H1 (cell line): ENCODE data around the gene SRRM4. TPM values are rescaled to one million over a fixed set of nuclear protein-coding genes. Genes with fewer than 3 reads are reported as not detected.
A peak's percentile ranks its signal among the peaks of the same experiment; 100 is the strongest.
"Not testable (repeated sequence)": the region's sequence is repeated elsewhere in the genome, so short reads cannot be mapped to it uniquely, and the experiment has no call there.

Source experiments
- CTCF ChIA-PET: fragments of 300-600 bp; sonication (Branson Sonifier 250); formaldehyde crosslinking; loops from one replicate; lab custom pipeline; 2021; ENCODE audit not compliant: partially characterized antibody; lab: Charles Lee
- POLR2A ChIA-PET: fragments of 300-600 bp; sonication (Branson Sonifier 250); formaldehyde crosslinking; loops from one replicate; lab custom pipeline; 2021; ENCODE audit warnings: inconsistent platforms; ENCODE audit not compliant: partially characterized antibody; lab: Charles Lee
- DNase-seq, 2 experiments: peaks; one replicate each; pipeline versions ENCODE4 v3.0.0 to v3.0.0-alpha.2; 2010 to 2022; ENCODE audit warnings: low spot score in 2 of 2, low read depth in 1 of 2, mixed read lengths in 1 of 2
- FAIRE-seq: peaks from 2 replicates; lab custom pipeline; 2011; peaks lifted over from hg19 to GRCh38; lab: Jason Lieb, UNC
- H2AFZ ChIP-seq: 2 replicates; pipeline ENCODE4 v1.8.1; 2012; ENCODE audit warnings: low read length, inconsistent platforms
- H2AK5ac ChIP-seq: 2 replicates; pipeline ENCODE4 v1.6.1; 2013; ENCODE audit warnings: low read depth, low read length
- H2BK120ac ChIP-seq: replicated peaks from 2 replicates; pipeline ENCODE3; 2013; ENCODE audit warnings: low read depth, low read length, inconsistent platforms
- H2BK12ac ChIP-seq: 2 replicates; pipeline ENCODE4 v1.6.1; 2013; ENCODE audit warnings: low read depth, low read length
- H2BK15ac ChIP-seq: 2 replicates; pipeline ENCODE4 v1.6.1; 2013; ENCODE audit warnings: low read length
- H2BK20ac ChIP-seq: 2 replicates; pipeline ENCODE4 v1.6.1; 2013; ENCODE audit warnings: low read length
- H2BK5ac ChIP-seq: 2 replicates; pipeline ENCODE4 v1.6.1; 2013; ENCODE audit warnings: low read depth, low read length
- H3K14ac ChIP-seq: 2 replicates; pipeline ENCODE4 v1.6.1; 2013; ENCODE audit warnings: inconsistent platforms; ENCODE audit not compliant: insufficient read length
- H3K18ac ChIP-seq: 2 replicates; pipeline ENCODE4 v1.6.1; 2013; ENCODE audit warnings: low read length; ENCODE audit errors: extremely low read depth
- H3K23ac ChIP-seq: 2 replicates; pipeline ENCODE4 v1.6.1; 2013; ENCODE audit warnings: inconsistent platforms; ENCODE audit not compliant: insufficient read length
- H3K23me2 ChIP-seq: 2 replicates; pipeline ENCODE4 v1.6.1; 2013; ENCODE audit warnings: low read depth, low read length
- H3K27ac ChIP-seq: 2 replicates; pipeline ENCODE4 v1.6.1; 2011; ENCODE audit warnings: low read depth, low read length, inconsistent platforms
- H3K27me3 ChIP-seq, 4 experiments: replicated peaks in 1 of 4; 1 replicate in 1 of 4; 2 replicates in 3 of 4; pipeline versions ENCODE4 v1.6.1 to v1.8.1; 2011 to 2013; ENCODE audit warnings: low read length in 3 of 4, mild to moderate bottlenecking in 3 of 4, inconsistent platforms in 2 of 4, mixed read lengths in 2 of 4, moderate library complexity in 1 of 4; ENCODE audit not compliant: control insufficient read depth in 3 of 4, insufficient read depth in 3 of 4; ENCODE audit errors: extremely low read depth in 1 of 4
- H3K36me3 ChIP-seq, 4 experiments: 2 replicates each; pipeline versions ENCODE4 v1.6.1 to v1.8.1; 2011 to 2013; ENCODE audit warnings: mild to moderate bottlenecking in 4 of 4, low read length in 3 of 4, moderate library complexity in 2 of 4, control low read depth in 1 of 4, inconsistent platforms in 1 of 4; ENCODE audit not compliant: insufficient read depth in 4 of 4, control insufficient read depth in 2 of 4
- H3K4ac ChIP-seq: replicated peaks from 2 replicates; pipeline ENCODE3; 2013; ENCODE audit warnings: low read length, low read depth, mixed read lengths, inconsistent platforms; ENCODE audit not compliant: insufficient read length
- H3K4me1 ChIP-seq, 4 experiments: replicated peaks in 1 of 4; 1 replicate in 1 of 4; 2 replicates in 3 of 4; pipeline versions ENCODE4 v1.6.1 to v1.8.1; 2011 to 2013; ENCODE audit warnings: low read length in 3 of 4, inconsistent platforms in 2 of 4, mixed read lengths in 1 of 4; ENCODE audit not compliant: insufficient read depth in 4 of 4, control insufficient read depth in 3 of 4
- H3K4me2 ChIP-seq, 2 experiments: 2 replicates each; pipeline versions ENCODE4 v1.6.1 to v1.8.1; 2011 to 2013; ENCODE audit warnings: low read depth in 2 of 2, low read length in 2 of 2, control low read depth in 1 of 2, inconsistent platforms in 1 of 2, mild to moderate bottlenecking in 1 of 2; ENCODE audit not compliant: insufficient read depth in 1 of 2
- H3K4me3 ChIP-seq, 4 experiments: fragments of 200-600, 300-600 bp in 1 of 4; sonication (generic), shearing (Covaris generic), sonication (Bioruptor Twin) in 1 of 4; 2 replicates each; pipeline versions ENCODE4 v1.5.1 to v1.8.1; 2011 to 2016; ENCODE audit warnings: low read length in 4 of 4, low read depth in 3 of 4, control low read depth in 2 of 4, inconsistent platforms in 2 of 4, mild to moderate bottlenecking in 2 of 4, mixed read lengths in 1 of 4, moderate library complexity in 1 of 4; ENCODE audit not compliant: insufficient read depth in 2 of 4; ENCODE audit errors: extremely low read depth in 1 of 4
- H3K56ac ChIP-seq: replicated peaks from 2 replicates; pipeline ENCODE3; 2013; ENCODE audit warnings: low read depth, mild to moderate bottlenecking, mixed read lengths, low read length, inconsistent platforms; ENCODE audit not compliant: insufficient read length
- H3K79me1 ChIP-seq: 2 replicates; pipeline ENCODE4 v1.6.1; 2013; ENCODE audit warnings: low read depth, low read length, control low read depth
- H3K79me2 ChIP-seq, 2 experiments: 2 replicates each; pipeline versions ENCODE4 v1.6.1 to v1.8.1; 2012 to 2013; ENCODE audit warnings: low read length in 2 of 2, mild to moderate bottlenecking in 2 of 2, inconsistent platforms in 1 of 2; ENCODE audit not compliant: insufficient read depth in 2 of 2, control insufficient read depth in 1 of 2
- H3K9ac ChIP-seq, 4 experiments: replicated peaks in 1 of 4; 1 replicate in 1 of 4; 2 replicates in 3 of 4; pipeline versions ENCODE4 v1.6.1 to v1.8.1; 2011 to 2013; ENCODE audit warnings: low read depth in 3 of 4, low read length in 3 of 4, control low read depth in 2 of 4, mild to moderate bottlenecking in 2 of 4, moderate library complexity in 2 of 4, inconsistent platforms in 1 of 4; ENCODE audit errors: extremely low read depth in 1 of 4
- H3K9me3 ChIP-seq, 2 experiments: 2 replicates each; pipeline versions ENCODE4 v1.6.1 to v1.8.1; 2012 to 2013; ENCODE audit warnings: mild to moderate bottlenecking in 2 of 2, moderate library complexity in 2 of 2, control low read depth in 1 of 2, inconsistent platforms in 1 of 2, low read depth in 1 of 2, low read length in 1 of 2, mixed read lengths in 1 of 2; ENCODE audit not compliant: insufficient read depth in 2 of 2
- H4K20me1 ChIP-seq, 2 experiments: replicated peaks in 1 of 2; 2 replicates each; pipeline versions ENCODE3 to v1.8.1; 2011 to 2013; ENCODE audit warnings: inconsistent platforms in 2 of 2, low read length in 2 of 2, mild to moderate bottlenecking in 1 of 2; ENCODE audit not compliant: insufficient read depth in 2 of 2, control insufficient read depth in 1 of 2
- H4K5ac ChIP-seq: 2 replicates; pipeline ENCODE4 v1.6.1; 2013; ENCODE audit warnings: low read length, low read depth, mixed read lengths, inconsistent platforms; ENCODE audit not compliant: insufficient read length
- H4K8ac ChIP-seq: 2 replicates; pipeline ENCODE4 v1.8.0; 2013; ENCODE audit warnings: mild to moderate bottlenecking, moderate library complexity, low read length, inconsistent platforms; ENCODE audit not compliant: insufficient read depth; ENCODE audit errors: extremely low read depth
- H4K91ac ChIP-seq: replicated peaks from 2 replicates; pipeline ENCODE3; 2013; ENCODE audit warnings: low read length, mixed read lengths, inconsistent platforms; ENCODE audit not compliant: insufficient read length
- WGBS, 2 experiments: shearing (Covaris generic) in 1 of 2; methylation state at CpG; one replicate each; pipeline versions ENCODE4 v1.1.6 to v1.1.7; 2013 to 2015; ENCODE audit warnings: low lambda C conversion rate in 2 of 2, mixed read lengths in 2 of 2, inconsistent platforms in 1 of 2, low coverage in 1 of 2, missing lambda C conversion rate in 1 of 2; ENCODE audit not compliant: insufficient replicate concordance in 2 of 2, insufficient coverage in 1 of 2, insufficient read length in 1 of 2; ENCODE audit errors: extremely low coverage in 1 of 2, missing lambda C conversion rate in 1 of 2; 5-methylcytosine and 5-hydroxymethylcytosine counted together
- polyA plus RNA-seq, 7 experiments: library from polyadenylated mRNA; depleted of rRNA in 3 of 7; stranded (reverse) in 5 of 7; unstranded in 2 of 7; fragments of >200 nt in 5 of 7; fragments of 200-250 nt in 2 of 7; gene quantifications; 1 replicate in 5 of 7; 2 replicates in 1 of 7; 4 replicates in 1 of 7; pipeline versions ENCODE4 v1.2.1 to v1.2.3, GENCODE V29; 2011 to 2013; ENCODE audit warnings: missing spikeins in 2 of 7, mixed read lengths in 2 of 7
- total RNA-seq: library from RNA; stranded (reverse); fragmentation: NEBNext Ultra II Directional; extraction: Animal tissue kit (Norgen Biotek cat#: 25700); gene quantifications from 2 replicates; pipeline ENCODE4 v1.2.1, GENCODE V29; 2021

SRRM4 gene
- total and polyA plus RNA-seq, 2 of the 8 experiments (the other 6 are each of a cell fraction or from before 2014, with no cell fraction given), result 0.53 to 1.1 TPM

GRCh38 chr12:119008273-119008672 is 26.9 kb downstream of the SRRM4 start:
- H2BK12ac ChIP-seq, H3K79me2 ChIP-seq, H3K36me3 ChIP-seq, H2AK5ac ChIP-seq, H2AFZ ChIP-seq, H3K4ac ChIP-seq, H3K27ac ChIP-seq, H2BK120ac ChIP-seq, H4K20me1 ChIP-seq, H3K23me2 ChIP-seq, H3K79me1 ChIP-seq, FAIRE-seq, H3K27me3 ChIP-seq, H3K23ac ChIP-seq, H3K56ac ChIP-seq, H3K9ac ChIP-seq, H4K5ac ChIP-seq, H3K9me3 ChIP-seq, H4K91ac ChIP-seq, DNase-seq, H2BK15ac ChIP-seq, H4K8ac ChIP-seq, H2BK20ac ChIP-seq, H3K14ac ChIP-seq, H2BK5ac ChIP-seq: not testable (repeated sequence)
- Histone ChIP-seq H3K4me1 (peaks cover 15 to 34% (median 26%) of the 10 kb centered on the region in 4 experiments), H3K18ac (peak overlapping the region; percentile 66; the same call in 1 of the 2 replicates), H3K4me3 (peak overlapping the region in 1 of 4 experiments; percentile 43; a peak in 1 of 8 replicates), H3K4me2 (peak overlapping the region; percentile 54 to 62)
- ChIA-PET CTCF (interaction anchor here (0.8 to 1.0 kb wide), 2 partner anchors 29 to 405 kb away, joined by 3 read pairs; no protein-coding TSS in a partner anchor), POLR2A (interaction anchor here (1.1 to 1.4 kb wide), 2 partner anchors 27 to 41 kb away, joined by 3 to 5 read pairs; partner anchors contain the start of gene SRRM4)
- 78% methylated on average over 1 of the region's 1 CpG; no CpG with 5 or more reads in 1 of the 2 experiments for WGBS, 2 experiments
